Nephron progenitor cell (in vitro differentiated cells): Measurements from ENCODE around the gene RGS2.

Experiments used
- DNase-seq: peaks from one replicate; pipeline ENCODE4 v3.0.0; 2021
- H3K27ac Mint-ChIP-seq: 2 replicates; pipeline ENCODE4 v1.8.0; 2021; ENCODE audit warnings: mild to moderate bottlenecking, moderate library complexity, mixed read lengths
- H3K27me3 Mint-ChIP-seq: 2 replicates; pipeline ENCODE4 v1.8.0; 2021; ENCODE audit warnings: mild to moderate bottlenecking, low read depth, mixed read lengths; ENCODE audit not compliant: poor library complexity
- H3K36me3 Mint-ChIP-seq: 2 replicates; pipeline ENCODE4 v1.8.0; 2021; ENCODE audit warnings: low read depth, mixed read lengths
- H3K4me1 Mint-ChIP-seq: 2 replicates; pipeline ENCODE4 v1.8.0; 2021; ENCODE audit warnings: mixed read lengths
- H3K4me3 Mint-ChIP-seq: 2 replicates; pipeline ENCODE4 v1.8.0; 2021; ENCODE audit warnings: mild to moderate bottlenecking, moderate library complexity, mixed read lengths
- H3K9me3 Mint-ChIP-seq: 2 replicates; pipeline ENCODE4 v1.8.0; 2021; ENCODE audit warnings: mild to moderate bottlenecking, moderate library complexity, mixed read lengths
- TF ChIP-seq, protein P1 (sequence below): fragments of 200-600 bp; sonication (generic); IDR thresholded peaks from 2 replicates; pipeline ENCODE4 v1.5.0; 2021; ENCODE audit warnings: antibody characterized with exemption

Gene RGS2

DNA sequence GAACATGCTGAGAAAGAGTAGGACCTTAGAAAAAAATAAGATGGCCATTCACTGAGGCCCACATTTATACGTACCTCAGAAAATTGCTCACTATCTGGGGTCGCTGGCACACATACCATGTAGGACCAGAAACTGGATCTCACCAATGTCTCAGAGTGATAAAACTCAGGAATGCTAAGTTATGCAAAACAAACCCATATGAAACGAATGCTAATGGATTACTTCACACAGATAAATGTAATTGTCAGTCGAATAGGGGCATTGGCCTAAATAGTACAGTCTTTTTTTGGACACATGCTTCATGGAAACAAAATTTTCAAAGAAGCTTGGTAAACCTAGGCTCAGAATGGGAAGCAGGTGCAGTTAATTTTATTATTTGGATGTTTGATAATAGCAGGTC, 32.6 kb upstream of the RGS2 start:
- Mint-ChIP-seq H3K4me3 (no peak overlapping the region), H3K9me3 (peaks cover 18% of the 10 kb centered on the region), H3K4me1 (no peaks in the 10 kb centered on the region), H3K27me3 (no peaks in the 10 kb centered on the region), H3K27ac (no peak overlapping the region), H3K36me3 (no peaks in the 10 kb centered on the region)
- DNase-seq: no peak
- TF ChIP-seq, protein P1, sequence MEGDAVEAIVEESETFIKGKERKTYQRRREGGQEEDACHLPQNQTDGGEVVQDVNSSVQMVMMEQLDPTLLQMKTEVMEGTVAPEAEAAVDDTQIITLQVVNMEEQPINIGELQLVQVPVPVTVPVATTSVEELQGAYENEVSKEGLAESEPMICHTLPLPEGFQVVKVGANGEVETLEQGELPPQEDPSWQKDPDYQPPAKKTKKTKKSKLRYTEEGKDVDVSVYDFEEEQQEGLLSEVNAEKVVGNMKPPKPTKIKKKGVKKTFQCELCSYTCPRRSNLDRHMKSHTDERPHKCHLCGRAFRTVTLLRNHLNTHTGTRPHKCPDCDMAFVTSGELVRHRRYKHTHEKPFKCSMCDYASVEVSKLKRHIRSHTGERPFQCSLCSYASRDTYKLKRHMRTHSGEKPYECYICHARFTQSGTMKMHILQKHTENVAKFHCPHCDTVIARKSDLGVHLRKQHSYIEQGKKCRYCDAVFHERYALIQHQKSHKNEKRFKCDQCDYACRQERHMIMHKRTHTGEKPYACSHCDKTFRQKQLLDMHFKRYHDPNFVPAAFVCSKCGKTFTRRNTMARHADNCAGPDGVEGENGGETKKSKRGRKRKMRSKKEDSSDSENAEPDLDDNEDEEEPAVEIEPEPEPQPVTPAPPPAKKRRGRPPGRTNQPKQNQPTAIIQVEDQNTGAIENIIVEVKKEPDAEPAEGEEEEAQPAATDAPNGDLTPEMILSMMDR: no peak

DNA sequence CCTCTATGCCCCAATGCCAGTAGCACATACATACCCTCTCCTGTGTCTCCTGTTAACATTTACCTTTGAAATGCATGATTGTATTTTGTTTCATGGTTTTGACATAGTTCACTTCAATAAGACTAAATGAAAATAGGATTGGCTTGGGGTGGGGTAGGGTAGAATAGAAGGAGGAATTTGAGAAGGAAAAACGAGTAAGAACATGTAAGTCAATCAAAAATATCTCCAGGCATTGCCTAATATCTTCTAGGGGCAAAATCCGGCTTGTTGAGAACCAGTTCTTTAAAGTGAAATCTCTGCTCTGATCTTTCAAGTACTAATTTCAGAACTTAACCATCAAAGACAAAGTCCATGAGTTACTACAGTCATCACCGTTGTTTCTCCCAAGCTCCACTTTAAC, 31.8 kb upstream of the RGS2 start:
- TF ChIP-seq, protein P1: no peak
- peaks cover 18% of the 10 kb centered on the region for H3K9me3 Mint-ChIP-seq
- H3K4me3 Mint-ChIP-seq: no peak overlapping the region
- no peaks in the 10 kb centered on the region for H3K27me3 Mint-ChIP-seq
- no peaks in the 10 kb centered on the region for H3K36me3 Mint-ChIP-seq
- H3K4me1 Mint-ChIP-seq: no peaks in the 10 kb centered on the region
- H3K27ac Mint-ChIP-seq: no peak overlapping the region
- DNase-seq: no peak

DNA sequence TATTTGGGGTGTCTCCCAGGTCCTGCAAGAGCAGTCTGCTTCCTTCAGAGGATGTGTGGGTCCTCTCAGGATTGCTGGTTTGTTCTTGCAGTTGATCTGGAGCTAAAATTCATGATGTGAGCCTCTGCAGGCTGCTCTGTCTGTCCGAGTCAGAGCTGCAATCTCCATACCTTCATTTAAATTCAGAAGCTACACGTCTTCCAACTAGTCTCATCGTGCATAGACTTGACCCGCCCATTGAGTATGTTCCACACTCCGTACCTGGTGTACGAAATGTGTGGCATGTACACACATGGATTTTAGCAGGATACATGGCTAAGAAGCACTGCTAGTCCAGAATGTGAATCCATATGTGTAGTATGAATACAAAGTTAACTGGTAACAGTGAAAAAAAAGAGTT, 25.0 kb upstream of the RGS2 start:
- Mint-ChIP-seq H3K36me3 (no peaks in the 10 kb centered on the region), H3K27me3 (no peaks in the 10 kb centered on the region), H3K9me3 (peaks cover 18% of the 10 kb centered on the region), H3K4me3 (no peak overlapping the region), H3K27ac (no peak overlapping the region), H3K4me1 (no peaks in the 10 kb centered on the region)
- no peak for DNase-seq
- TF ChIP-seq, protein P1: no peak

DNA sequence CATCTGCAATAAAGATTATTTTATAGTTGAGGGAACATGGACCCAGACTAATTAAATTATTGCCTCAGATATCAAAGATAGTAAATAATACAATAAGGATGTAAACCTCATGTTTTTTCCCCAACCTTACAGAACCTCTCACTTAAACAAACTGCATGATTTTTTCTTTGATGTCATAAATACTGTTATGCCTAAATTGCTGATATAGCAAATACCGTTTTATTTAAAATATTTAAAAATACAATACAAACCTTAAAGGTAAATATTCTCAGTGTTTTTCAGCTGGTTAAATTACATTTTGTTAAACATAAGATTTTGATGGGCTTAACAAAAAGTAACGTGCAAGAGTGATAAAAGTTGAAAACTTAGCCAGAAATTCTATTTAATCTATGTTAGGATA, 24.4 kb upstream of the RGS2 start:
- H3K27ac Mint-ChIP-seq: no peak overlapping the region
- peaks cover 15% of the 10 kb centered on the region for H3K9me3 Mint-ChIP-seq
- no peaks in the 10 kb centered on the region for H3K4me1 Mint-ChIP-seq
- TF ChIP-seq, protein P1: no peak
- no peak overlapping the region for H3K4me3 Mint-ChIP-seq
- H3K36me3 Mint-ChIP-seq: no peaks in the 10 kb centered on the region
- H3K27me3 Mint-ChIP-seq: no peaks in the 10 kb centered on the region
- no peak for DNase-seq

DNA sequence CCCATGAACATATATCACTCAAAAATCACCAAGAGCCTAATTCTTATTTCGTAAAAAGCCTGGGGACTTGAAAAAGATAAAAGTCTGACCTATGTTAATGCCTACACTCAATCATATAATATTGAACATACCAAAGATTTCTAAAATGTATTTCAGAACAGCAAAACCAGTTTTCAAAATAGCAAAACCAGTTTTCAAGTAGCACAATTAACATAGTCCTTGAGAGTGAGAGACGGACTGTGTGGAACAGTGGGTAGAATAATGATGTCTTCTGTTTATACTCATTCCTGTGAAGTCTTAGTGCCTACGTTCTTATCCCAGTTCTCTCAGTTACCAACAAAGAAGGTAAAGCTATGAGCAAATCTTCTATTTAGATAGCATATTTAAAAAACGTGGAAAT, 22.3 kb upstream of the RGS2 start:
- TF ChIP-seq, protein P1: no peak
- H3K4me1 Mint-ChIP-seq: no peaks in the 10 kb centered on the region
- H3K9me3 Mint-ChIP-seq: no peaks in the 10 kb centered on the region
- DNase-seq: no peak
- H3K27ac Mint-ChIP-seq: no peak overlapping the region
- H3K27me3 Mint-ChIP-seq: no peaks in the 10 kb centered on the region
- no peaks in the 10 kb centered on the region for H3K36me3 Mint-ChIP-seq
- H3K4me3 Mint-ChIP-seq: no peak overlapping the region

DNA sequence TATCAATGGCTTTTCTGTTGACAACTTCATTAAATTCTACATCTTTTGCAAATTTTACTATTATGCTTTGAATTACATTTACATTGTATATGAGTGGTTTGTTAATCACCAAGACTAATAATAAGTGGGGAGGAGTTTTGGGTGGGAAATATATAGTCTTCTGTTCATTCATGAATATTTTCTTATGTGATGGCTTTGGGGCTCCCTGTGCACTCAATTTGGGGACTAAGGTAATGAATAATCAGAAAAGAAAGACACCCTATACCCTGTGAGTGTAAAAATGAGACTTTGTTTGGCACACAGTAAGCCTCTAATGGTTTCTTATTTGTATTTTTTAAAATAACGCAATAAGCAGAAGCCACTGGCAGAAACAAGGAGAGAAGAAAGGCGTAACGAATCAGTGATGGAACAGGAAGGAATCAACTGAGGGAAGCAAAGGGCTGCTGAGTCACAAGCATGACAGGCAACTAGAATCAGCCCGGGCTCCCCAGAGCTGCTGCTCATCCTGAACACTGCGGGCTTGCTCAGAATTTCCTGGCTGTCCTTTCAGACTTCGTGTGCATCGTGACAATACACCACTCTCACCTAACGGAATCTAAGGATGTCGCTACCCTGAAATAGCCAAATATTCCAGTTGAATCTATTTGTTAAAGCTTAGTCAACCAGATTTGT, 20.8 kb upstream of the RGS2 start:
- H3K36me3 Mint-ChIP-seq: no peaks in the 10 kb centered on the region
- no peaks in the 10 kb centered on the region for H3K27me3 Mint-ChIP-seq
- TF ChIP-seq, protein P1: no peak
- H3K4me3 Mint-ChIP-seq: no peak overlapping the region
- H3K9me3 Mint-ChIP-seq: no peaks in the 10 kb centered on the region
- no peak for DNase-seq
- H3K27ac Mint-ChIP-seq: no peak overlapping the region
- no peaks in the 10 kb centered on the region for H3K4me1 Mint-ChIP-seq
